CD4-positive, alpha-beta T cell treated with Interleukin-4 for 1 hour (primary cell): Measurements from ENCODE around the gene CD7.
"Not testable (repeated sequence)": the region's sequence is repeated elsewhere in the genome, so short reads cannot be mapped to it uniquely, and the experiment has no call there.

ENCODE experiments used
- DNase-seq, 2 donors: peaks; one replicate each; pipeline ENCODE4 v3.0.0-alpha.2; 2020 to 2022

CD7 gene

DNA sequence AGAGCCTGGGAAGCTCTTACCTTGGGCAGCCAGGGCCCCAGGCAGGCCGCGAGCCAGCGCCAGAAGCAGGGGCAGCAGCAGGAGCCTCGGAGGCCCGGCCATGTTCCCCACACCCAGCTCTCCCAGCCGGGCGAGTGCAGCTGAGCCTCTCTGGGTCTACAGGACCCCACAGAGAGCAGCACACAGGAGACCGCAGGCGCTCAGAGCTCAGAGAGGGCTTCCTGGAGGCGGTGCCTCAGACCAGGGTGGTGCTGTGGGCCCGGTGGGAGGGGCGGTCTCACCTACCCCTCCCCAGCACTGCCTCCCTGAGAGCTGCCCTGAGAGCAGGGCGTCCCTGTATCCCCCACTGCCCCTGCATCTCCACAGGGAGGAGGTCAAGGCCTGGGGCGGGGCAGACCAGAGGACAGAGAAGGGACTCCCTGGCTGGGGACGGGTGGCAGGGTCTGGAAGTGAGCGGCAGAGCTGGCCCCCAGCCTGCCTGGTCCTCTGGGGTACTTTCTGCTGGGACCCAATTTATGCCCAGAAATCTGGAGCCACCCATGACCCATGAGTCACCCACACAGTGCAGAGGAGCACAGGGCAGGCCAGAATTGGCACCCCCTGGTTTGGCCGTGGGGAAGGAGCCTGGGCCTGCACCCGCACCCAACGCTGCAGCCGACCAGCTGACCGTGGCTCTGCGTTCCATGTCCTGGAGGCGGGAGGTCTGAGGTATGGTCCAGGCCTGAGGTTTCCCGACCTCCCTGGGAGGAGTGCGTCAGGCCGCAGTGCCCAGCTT, at the start of gene CD7:
TSS of gene CD7 (minus strand) at position 215 of the 775 bp plus-strand sequence. CDS start at position 102, 113 bp downstream.
- DNase-seq: peak; percentile 71 to 77

DNA sequence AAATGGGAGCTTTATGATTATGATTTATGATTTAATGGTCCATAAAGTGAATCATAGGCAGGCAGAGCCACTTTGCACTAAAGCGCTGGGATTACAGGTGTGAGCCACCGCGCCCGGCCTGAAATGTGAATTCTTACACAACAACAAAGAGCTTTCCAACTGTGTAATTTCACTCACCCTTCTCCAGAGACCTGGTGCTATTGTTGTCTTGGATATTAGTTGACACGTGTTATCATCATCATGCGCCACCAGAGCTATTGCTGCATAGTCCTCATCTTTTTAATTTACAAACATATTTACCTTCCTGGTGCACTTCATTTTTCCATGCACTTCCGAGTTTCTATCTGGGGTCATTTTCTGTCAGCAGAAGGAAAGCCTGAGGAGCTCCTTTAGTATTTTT, 49.3 kb upstream of the CD7 start:
- no peak for DNase-seq

GRCh38 chr17:82365606-82366295, 48.3 kb upstream of the CD7 start:
- DNase-seq: no peak

DNA sequence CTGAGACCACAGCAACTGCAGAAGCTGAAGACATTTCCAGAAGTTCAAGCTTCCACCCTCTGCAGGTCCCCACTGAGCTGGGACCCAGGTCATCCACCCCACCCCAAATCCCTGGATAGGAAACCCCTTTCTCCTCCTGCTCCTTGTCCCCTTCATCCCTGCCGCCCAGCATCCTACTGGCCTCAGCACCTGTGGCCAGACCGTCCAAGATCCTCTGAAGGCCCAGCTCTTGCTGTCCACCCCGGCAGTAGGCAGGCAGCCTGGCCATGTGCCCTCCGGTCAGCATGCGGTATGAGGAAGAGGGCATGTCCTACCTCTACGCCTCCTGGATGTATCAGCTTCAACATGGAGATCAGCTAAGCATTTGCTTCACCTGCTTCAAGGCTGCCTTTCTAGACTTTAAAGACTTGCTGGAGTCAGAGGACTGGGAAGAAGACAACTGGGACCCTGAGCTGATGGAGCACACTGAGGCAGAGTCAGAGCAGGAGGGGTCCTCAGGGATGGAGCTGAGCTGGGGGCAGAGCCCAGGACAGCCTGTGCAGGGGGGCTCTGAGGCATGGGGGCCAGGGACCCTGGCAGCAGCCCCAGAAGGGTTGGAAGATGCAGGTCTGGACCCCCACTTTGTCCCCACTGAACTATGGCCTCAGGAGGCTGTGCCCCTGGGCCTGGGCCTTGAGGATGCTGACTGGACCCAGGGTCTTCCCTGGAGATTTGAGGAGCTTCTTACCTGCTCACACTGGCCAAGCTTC, 44.7 kb upstream of the CD7 start:
- DNase-seq: no peak

GRCh38 chr17:82359451-82360074, 42.2 kb upstream of the CD7 start:
- DNase-seq: not testable (repeated sequence)

GRCh38 chr17:82358465-82359350, 41.3 kb upstream of the CD7 start, which contains the start of gene TEX19:
Gene TEX19, plus strand, starts transcription at chr17:82359247. Its CDS starts 2,904 bp downstream, at chr17:82362151.
- DNase-seq: no peak

GRCh38 chr17:82357394-82357793, 40.0 kb upstream of the CD7 start:
- no peak for DNase-seq

GRCh38 chr17:82356845-82357355, 39.5 kb upstream of the CD7 start:
- DNase-seq: no peak

- no peak for DNase-seq
These were observed 38.5 kb upstream of the CD7 start for GRCh38 chr17:82355770-82356427.

GRCh38 chr17:82354804-82355308, 37.4 kb upstream of the CD7 start:
- DNase-seq: no peak

GRCh38 chr17:82353484-82353883, 36.1 kb upstream of the CD7 start:
- no peak for DNase-seq

GRCh38 chr17:82351713-82352488, 34.5 kb upstream of the CD7 start:
- peak; percentile 84 for DNase-seq

DNA sequence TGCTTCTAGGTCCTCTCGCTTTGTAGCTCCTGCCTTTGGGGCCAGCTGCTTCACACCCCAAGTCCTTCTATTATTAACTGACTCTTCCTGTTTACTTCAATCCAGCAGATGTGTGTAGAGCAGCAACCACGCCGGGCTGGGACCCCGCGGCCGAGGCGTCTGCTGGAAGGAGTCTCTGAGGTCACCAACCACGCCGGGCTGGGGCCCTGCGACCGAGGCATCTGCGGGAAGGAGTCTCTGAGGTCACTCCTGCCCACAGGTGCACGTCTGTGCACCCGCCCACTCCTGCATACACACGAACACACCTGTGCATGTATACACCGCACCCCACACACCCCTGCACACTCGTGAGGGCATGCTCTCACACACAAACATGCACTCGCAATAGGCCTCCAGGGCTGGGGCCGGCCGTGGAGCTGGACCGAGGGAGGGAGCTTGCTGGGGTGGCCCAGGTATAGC, 33.9 kb upstream of the CD7 start:
- no peak for DNase-seq

DNA sequence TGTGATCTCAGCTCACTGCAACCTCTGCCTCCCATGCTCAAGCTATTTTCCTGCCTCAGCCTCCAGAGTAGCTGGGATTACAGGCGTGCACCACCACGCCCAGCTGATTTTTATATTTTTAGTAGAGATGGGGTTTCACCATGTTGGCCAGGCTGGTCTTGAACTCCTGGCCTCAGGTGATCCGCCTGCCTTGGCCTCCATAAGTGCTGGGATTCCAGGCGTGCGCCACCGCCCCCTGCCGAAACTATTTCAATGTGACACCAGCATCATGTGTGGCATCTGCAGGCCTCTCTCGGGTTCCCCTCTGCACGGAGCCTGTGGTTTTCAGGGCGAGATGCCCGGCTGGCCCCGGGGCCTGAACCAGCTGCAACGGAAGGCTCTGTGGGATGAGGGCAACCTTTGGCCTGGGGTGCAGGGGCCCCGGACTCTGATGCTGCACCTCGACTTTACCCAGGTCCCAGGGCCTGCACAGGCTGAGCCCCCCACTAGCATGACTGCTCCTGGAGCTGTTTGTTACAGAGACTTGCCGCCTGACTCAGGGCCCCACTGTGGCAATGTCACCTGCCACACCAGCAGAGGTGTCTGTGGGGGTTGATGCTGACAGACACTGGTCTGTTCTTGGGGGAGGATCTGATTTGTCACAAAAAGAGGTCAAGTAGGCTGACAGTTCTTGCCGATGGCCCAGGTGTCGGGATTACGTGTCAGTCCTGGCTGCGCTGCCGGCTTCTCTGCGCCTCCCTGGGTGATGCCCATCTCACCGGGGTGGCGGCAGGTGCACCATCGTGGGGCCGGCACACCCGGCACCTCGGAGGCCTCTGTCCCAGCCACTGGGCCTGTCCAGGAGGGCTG, 33.0 kb upstream of the CD7 start:
- peak; percentile 33 to 36 for DNase-seq

GRCh38 chr17:82349287-82349701, 31.9 kb upstream of the CD7 start:
- DNase-seq: no peak

GRCh38 chr17:82348866-82349265, 31.5 kb upstream of the CD7 start:
- no peak for DNase-seq

DNA sequence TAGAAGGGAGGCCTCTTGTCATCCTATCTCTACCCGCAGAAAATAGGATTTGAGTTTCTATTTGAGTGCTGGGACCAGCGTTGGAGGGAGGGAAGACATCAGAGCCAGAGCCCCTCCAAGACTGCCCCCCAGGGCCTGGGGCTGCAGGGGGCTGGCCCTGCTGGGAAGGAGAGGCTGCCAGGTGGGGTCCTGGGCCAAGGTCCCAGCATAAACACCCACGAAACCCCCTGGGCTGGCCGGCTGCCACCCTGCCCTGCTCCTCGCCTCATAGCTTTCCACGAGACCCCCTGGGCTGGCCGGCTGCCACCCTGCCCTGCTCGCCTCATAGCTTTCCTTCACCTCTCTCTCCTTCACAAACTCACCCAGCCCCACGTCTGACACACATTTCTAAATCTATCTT, 31.0 kb upstream of the CD7 start:
- DNase-seq: no peak

- DNase-seq: not testable (repeated sequence)
These were observed 30.6 kb upstream of the CD7 start for GRCh38 chr17:82347994-82348393.
